HCT116 (cell line): ENCODE data around the gene MSH6. TPM values are rescaled to one million over a fixed set of nuclear protein-coding genes. Genes with fewer than 3 reads are reported as not detected.

Experiments
- ATAC-seq: fragments of 200-7000 bp; cut with Tn5 transposase; 2 replicates; pipeline ENCODE4 v1.9.1; 2020; ENCODE audit warnings: mild to moderate bottlenecking, moderate library complexity
- BruUV-seq: library from RNA; stranded (reverse); fragments of 400-500 nt; replicated peaks from 2 replicates; lab custom pipeline; 2021; lab: Mats Ljungman, UMichigan
- CTCF ChIA-PET: fragments of 300-600 bp; sonication (Branson Sonifier 250); formaldehyde crosslinking; loops from one replicate; lab custom pipeline; 2021; ENCODE audit warnings: antibody characterized with exemption; lab: Charles Lee
- POLR2A ChIA-PET: fragments of 300-600, 350-600 bp; sonication (Branson Sonifier 250); formaldehyde crosslinking; loops from one replicate; lab custom pipeline; 2021; ENCODE audit warnings: antibody characterized with exemption; lab: Charles Lee
- RAD21 ChIA-PET, 2 experiments: fragments of 300-600 bp; sonication (Branson Sonifier 250); formaldehyde crosslinking; loops; one replicate each; lab custom pipeline; 2023; ENCODE audit warnings: low total read pairs in 2 of 2; ENCODE audit not compliant: uncharacterized antibody in 2 of 2, unreplicated experiment in 2 of 2, low non-redundant PET in 1 of 2; lab: Charles Lee
- DNase-seq: peaks from one replicate; pipeline ENCODE4 v3.0.0-alpha.2; 2010; ENCODE audit warnings: low read depth, low spot score
- H2AFZ ChIP-seq: fragments of 200-600 bp; shearing (Covaris generic), sonication (generic); 2 replicates; pipeline ENCODE4 v1.6.1; 2017; ENCODE audit warnings: low read depth, mixed run types, mixed read lengths, antibody characterized with exemption, low read length; ENCODE audit not compliant: poor library complexity, severe bottlenecking
- H3K27ac ChIP-seq: 2 replicates; pipeline ENCODE4 v1.5.1; 2012; ENCODE audit warnings: low read depth, low read length
- H3K27me3 ChIP-seq: fragments of 200-600 bp; sonication (generic); 2 replicates; pipeline ENCODE4 v1.6.1; 2016; ENCODE audit warnings: mixed run types, low read length, mixed read lengths; ENCODE audit not compliant: insufficient read depth
- H3K36me3 ChIP-seq, 2 experiments: fragments of 200-500 bp in 1 of 2; fragments of 200-600 bp in 1 of 2; sonication (Bioruptor generic) in 1 of 2; sonication (generic) in 1 of 2; 2 replicates each; pipeline versions ENCODE4 v1.5.1 to v1.6.1; 2014 to 2016; ENCODE audit warnings: low read length in 2 of 2, inconsistent platforms in 1 of 2, mixed read lengths in 1 of 2, mixed run types in 1 of 2; ENCODE audit not compliant: insufficient read depth in 2 of 2, control insufficient read depth in 1 of 2
- H3K4me1 ChIP-seq, 2 experiments: fragments of 200-600 bp in 1 of 2; sonication (generic) in 1 of 2; 2 replicates each; pipeline versions ENCODE4 v1.5.1 to v1.6.1; 2012 to 2017; ENCODE audit warnings: low read length in 2 of 2, inconsistent platforms in 1 of 2, mild to moderate bottlenecking in 1 of 2, mixed read lengths in 1 of 2, mixed run types in 1 of 2, moderate library complexity in 1 of 2; ENCODE audit not compliant: insufficient read depth in 2 of 2, control insufficient read depth in 1 of 2
- H3K4me2 ChIP-seq: fragments of 200-600 bp; sonication (generic); 2 replicates; pipeline ENCODE4 v1.6.1; 2017; ENCODE audit warnings: mixed run types, low read length, mixed read lengths
- H3K4me3 ChIP-seq, 2 experiments: fragments of 200-600 bp in 1 of 2; sonication (generic) in 1 of 2; replicated peaks in 1 of 2; 2 replicates each; pipeline ENCODE4 v1.5.1; 2011 to 2016; ENCODE audit warnings: low read length in 2 of 2, control low read depth in 1 of 2, low read depth in 1 of 2, mild to moderate bottlenecking in 1 of 2, mixed read lengths in 1 of 2, mixed run types in 1 of 2
- H3K79me2 ChIP-seq: fragments of 200-600 bp; sonication (generic); 2 replicates; pipeline ENCODE4 v1.6.1; 2017; ENCODE audit warnings: mild to moderate bottlenecking, mixed run types, low read length, moderate library complexity, mixed read lengths; ENCODE audit not compliant: insufficient read depth
- H3K9ac ChIP-seq: fragments of 200-600 bp; sonication (generic); 2 replicates; pipeline ENCODE4 v1.6.1; 2016; ENCODE audit warnings: low read length, mixed read lengths
- H3K9me2 ChIP-seq: fragments of 200-600 bp; sonication (generic), shearing (Covaris generic); 2 replicates; pipeline ENCODE4 v1.6.1; 2017; ENCODE audit warnings: mixed run types, mild to moderate bottlenecking, moderate library complexity; ENCODE audit not compliant: insufficient read depth
- H3K9me3 ChIP-seq, 2 experiments: fragments of 200-500 bp in 1 of 2; fragments of 200-600 bp in 1 of 2; sonication (Bioruptor generic) in 1 of 2; sonication (generic) in 1 of 2; 2 replicates each; pipeline ENCODE4 v1.6.1; 2014 to 2017; ENCODE audit warnings: low read length in 2 of 2, mixed read lengths in 2 of 2, inconsistent platforms in 1 of 2, low read depth in 1 of 2, mild to moderate bottlenecking in 1 of 2, mixed run types in 1 of 2, moderate library complexity in 1 of 2; ENCODE audit not compliant: control insufficient read depth in 1 of 2, insufficient read depth in 1 of 2
- H4K20me1 ChIP-seq: fragments of 200-600 bp; sonication (generic), shearing (Covaris generic); 2 replicates; pipeline ENCODE4 v1.6.1; 2017; ENCODE audit warnings: mixed run types, mild to moderate bottlenecking, moderate library complexity; ENCODE audit not compliant: insufficient read depth
- CBX3 ChIP-seq: IDR thresholded peaks from 2 replicates; pipeline ENCODE4 v1.6.1; 2012; ENCODE audit warnings: low read depth
- EGR1 ChIP-seq: IDR thresholded peaks from 2 replicates; pipeline ENCODE4 v1.6.1; 2012; ENCODE audit warnings: low read depth
- ELF1 ChIP-seq: IDR thresholded peaks from 2 replicates; pipeline ENCODE4 v1.6.1; 2012; ENCODE audit warnings: low read depth, borderline replicate concordance
- EZH2 ChIP-seq: fragments of 200-600 bp; sonication (generic); IDR thresholded peaks from 2 replicates; pipeline ENCODE4 v1.6.1; 2017; ENCODE audit warnings: antibody characterized with exemption, mixed run types
- FOSL1 ChIP-seq: IDR thresholded peaks from 2 replicates; pipeline ENCODE4 v1.6.1; 2012; ENCODE audit warnings: low read depth
- POLR2A ChIP-seq: IDR thresholded peaks from 2 replicates; pipeline ENCODE4 v1.7.0; 2011; ENCODE audit warnings: borderline replicate concordance; ENCODE audit not compliant: insufficient read depth, insufficient read length; ENCODE audit errors: extremely low read depth
- POLR2AphosphoS5 ChIP-seq: IDR thresholded peaks from 2 replicates; pipeline ENCODE4 v1.6.1; 2011; ENCODE audit warnings: mild to moderate bottlenecking, low read depth, low read length, moderate library complexity
- SIN3A ChIP-seq: IDR thresholded peaks from 2 replicates; pipeline ENCODE4 v1.6.1; 2012; ENCODE audit warnings: low read depth
- SRF ChIP-seq: IDR thresholded peaks from 2 replicates; pipeline ENCODE4 v1.6.1; 2012; ENCODE audit warnings: low read depth
- YY1 ChIP-seq: IDR thresholded peaks from 2 replicates; pipeline ENCODE4 v1.6.1; 2011; ENCODE audit warnings: low read length, low read depth, moderate library complexity, mild to moderate bottlenecking; ENCODE audit not compliant: insufficient replicate concordance; ENCODE audit errors: extremely low read depth
- ZNF274 ChIP-seq: fragments of 200-500 bp; sonication (Bioruptor generic); IDR thresholded peaks from 2 replicates; pipeline ENCODE4 v1.6.1; 2014; ENCODE audit warnings: mild to moderate bottlenecking, low read depth, low read length, inconsistent platforms
- intact Hi-C: fragments of 100-400 bp; cut with micrococcal nuclease; formaldehyde crosslinking; loops from 2 replicates; pipeline ENCODE4 v1.10.0; 2022
- total RNA-seq: library from RNA; stranded (reverse); gene quantifications from one replicate; pipeline ENCODE4 v1.2.1, GENCODE V29; 2021; ENCODE audit not compliant: unreplicated experiment
- TF ChIP-seq, protein P1 (sequence below): IDR thresholded peaks from 2 replicates; pipeline ENCODE4 v1.6.1; 2012
- TF ChIP-seq, protein P2 (sequence below): IDR thresholded peaks from 2 replicates; pipeline ENCODE4 v1.6.1; 2012; ENCODE audit warnings: low read depth

The MSH6 gene
- total RNA-seq, 1 experiment from 2014 or later = 71.2 TPM

DNA sequence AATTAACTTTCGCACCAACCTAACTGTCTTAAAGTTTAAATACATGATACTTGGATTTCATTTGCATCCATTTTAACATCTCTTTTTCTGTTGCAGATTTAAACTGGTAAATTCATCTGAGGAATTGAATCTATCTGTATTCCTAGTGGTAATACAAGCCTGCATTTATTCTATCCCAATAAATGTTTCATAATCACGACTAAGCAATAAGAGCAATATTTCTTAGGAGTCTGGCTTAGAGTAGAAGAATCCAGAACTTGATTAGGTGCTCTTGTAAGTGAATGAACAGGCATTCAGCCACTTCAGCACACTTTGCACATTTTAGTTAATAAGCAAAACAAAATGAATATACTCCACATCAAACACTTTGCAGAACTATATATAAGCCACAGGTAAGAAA lies 27.0 kb downstream of the MSH6 start:
- TF ChIP-seq CBX3 = no peak
- TF ChIP-seq SRF = no peak
- no peak for TF ChIP-seq POLR2A
- TF ChIP-seq ZNF274 = no peak
- TF ChIP-seq, protein P1, sequence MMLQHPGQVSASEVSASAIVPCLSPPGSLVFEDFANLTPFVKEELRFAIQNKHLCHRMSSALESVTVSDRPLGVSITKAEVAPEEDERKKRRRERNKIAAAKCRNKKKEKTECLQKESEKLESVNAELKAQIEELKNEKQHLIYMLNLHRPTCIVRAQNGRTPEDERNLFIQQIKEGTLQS = no peak
- TF ChIP-seq EGR1 = no peak
- no peak for TF ChIP-seq SIN3A
- no peak for TF ChIP-seq FOSL1
- TF ChIP-seq ELF1 = no peak
- TF ChIP-seq, protein P2, sequence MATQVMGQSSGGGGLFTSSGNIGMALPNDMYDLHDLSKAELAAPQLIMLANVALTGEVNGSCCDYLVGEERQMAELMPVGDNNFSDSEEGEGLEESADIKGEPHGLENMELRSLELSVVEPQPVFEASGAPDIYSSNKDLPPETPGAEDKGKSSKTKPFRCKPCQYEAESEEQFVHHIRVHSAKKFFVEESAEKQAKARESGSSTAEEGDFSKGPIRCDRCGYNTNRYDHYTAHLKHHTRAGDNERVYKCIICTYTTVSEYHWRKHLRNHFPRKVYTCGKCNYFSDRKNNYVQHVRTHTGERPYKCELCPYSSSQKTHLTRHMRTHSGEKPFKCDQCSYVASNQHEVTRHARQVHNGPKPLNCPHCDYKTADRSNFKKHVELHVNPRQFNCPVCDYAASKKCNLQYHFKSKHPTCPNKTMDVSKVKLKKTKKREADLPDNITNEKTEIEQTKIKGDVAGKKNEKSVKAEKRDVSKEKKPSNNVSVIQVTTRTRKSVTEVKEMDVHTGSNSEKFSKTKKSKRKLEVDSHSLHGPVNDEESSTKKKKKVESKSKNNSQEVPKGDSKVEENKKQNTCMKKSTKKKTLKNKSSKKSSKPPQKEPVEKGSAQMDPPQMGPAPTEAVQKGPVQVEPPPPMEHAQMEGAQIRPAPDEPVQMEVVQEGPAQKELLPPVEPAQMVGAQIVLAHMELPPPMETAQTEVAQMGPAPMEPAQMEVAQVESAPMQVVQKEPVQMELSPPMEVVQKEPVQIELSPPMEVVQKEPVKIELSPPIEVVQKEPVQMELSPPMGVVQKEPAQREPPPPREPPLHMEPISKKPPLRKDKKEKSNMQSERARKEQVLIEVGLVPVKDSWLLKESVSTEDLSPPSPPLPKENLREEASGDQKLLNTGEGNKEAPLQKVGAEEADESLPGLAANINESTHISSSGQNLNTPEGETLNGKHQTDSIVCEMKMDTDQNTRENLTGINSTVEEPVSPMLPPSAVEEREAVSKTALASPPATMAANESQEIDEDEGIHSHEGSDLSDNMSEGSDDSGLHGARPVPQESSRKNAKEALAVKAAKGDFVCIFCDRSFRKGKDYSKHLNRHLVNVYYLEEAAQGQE = no peak
- TF ChIP-seq YY1 = no peak
- no peak for TF ChIP-seq EZH2
- no peak for TF ChIP-seq POLR2AphosphoS5
- Histone ChIP-seq H3K4me3 (no peak overlapping the region), H4K20me1 (no peaks in the 10 kb centered on the region; the same call in 1 of the 2 replicates), H3K27ac (no peak overlapping the region), H3K4me2 (no peak overlapping the region), H3K9ac (no peak overlapping the region), H2AFZ (no peak overlapping the region), H3K36me3 (peaks cover 43 to 52% of the 10 kb centered on the region in 2 experiments), H3K9me2 (no peaks in the 10 kb centered on the region), H3K79me2 (peaks cover 4% of the 10 kb centered on the region), H3K9me3 (no peaks in the 10 kb centered on the region), H3K4me1 (no peaks in the 10 kb centered on the region), H3K27me3 (no peaks in the 10 kb centered on the region)
- intact Hi-C loops = no loop called here
- ChIA-PET POLR2A (no interaction called here), CTCF (no interaction called here), RAD21 (no interaction called here)
- DNase-seq (no peak), ATAC-seq (no peak)
- no TSS peak for BruUV-seq
